ENCODE data around the gene TFAP2A. TPM values are rescaled to one million over a fixed set of nuclear protein-coding genes. Genes with fewer than 3 reads are reported as not detected.

Gene TFAP2A
- polyA plus RNA-seq, 3 donors: not detected

- H3K9ac ChIP-seq (ENCODE audit: insufficient read depth, low read length, poor library complexity, severe bottlenecking): no peak overlapping the region
- H3K36me3 ChIP-seq (replicated peaks in 1 of 2; ENCODE audit: control insufficient read depth in 1 of 2, insufficient read depth in 2 of 2, low read length in 2 of 2): no peaks in the 10 kb centered on the region
- Mint-ChIP-seq H3K27me3 (ENCODE audit: low read depth in 3 of 3) (peaks cover 96 to 99% (median 98%) of the 10 kb centered on the region in 3 donors), H3K9me3 (peaks cover 9 to 59% (median 41%) of the 10 kb centered on the region in 7 donors), H3K4me1 (peaks cover 3% of the 10 kb centered on the region), H3K27ac (no peak overlapping the region), H3K4me3 (peak overlapping the region in 1 of 2 donors; percentile 78), H3K36me3 (peaks cover 0 to 17% of the 10 kb centered on the region in 2 donors)
- WGBS (ENCODE audit: insufficient coverage): 6% methylated on average over 33 of the region's 41 CpGs
- peaks cover 13 to 92% of the 10 kb centered on the region in 2 donors for H3K9me3 ChIP-seq (replicated peaks in 1 of 2; ENCODE audit: control insufficient read depth in 1 of 2, insufficient read depth in 1 of 2, low read length in 2 of 2)
- intact Hi-C loops (cut with micrococcal nuclease): no loop called here
- H3K4me3 ChIP-seq (replicated peaks in 1 of 3; ENCODE audit: low read depth in 2 of 3, low read length in 3 of 3): no peak overlapping the region
- H4K20me1 ChIP-seq (ENCODE audit: insufficient read depth, low read length): no peaks in the 10 kb centered on the region
- no peak for TF ChIP-seq CTCF (IDR thresholded peaks at IDR 0.05)
- no peak for DNase-seq
- H3K4me1 ChIP-seq (ENCODE audit: control insufficient read depth in 1 of 2, insufficient read depth in 2 of 2, low read length in 2 of 2): no peaks in the 10 kb centered on the region
- no peak overlapping the region for H2AFZ ChIP-seq (ENCODE audit: insufficient read depth, low read depth, low read length, poor library complexity, severe bottlenecking)
- H3K79me2 ChIP-seq (ENCODE audit: insufficient read depth, low read length): no peaks in the 10 kb centered on the region
- peaks cover 98 to 100% of the 10 kb centered on the region in 2 donors for H3K27me3 ChIP-seq (ENCODE audit: control insufficient read depth in 2 of 2, insufficient read depth in 2 of 2, low read length in 2 of 2)
- no peak overlapping the region for H3K4me2 ChIP-seq (replicated peaks; ENCODE audit: extremely low read depth, low read length, poor library complexity, severe bottlenecking)
- no peak overlapping the region for H3K27ac ChIP-seq (ENCODE audit: low read depth in 1 of 2, low read length in 2 of 2)
Observed at GRCh38 chr6:10390495-10391298, 24.2 kb downstream of the TFAP2A start.

GRCh38 chr6:10389739-10390494 is 25.0 kb downstream of the TFAP2A start:
- peaks cover 0 to 20% of the 10 kb centered on the region in 2 donors for H3K36me3 Mint-ChIP-seq

More at GRCh38 chr6:10389739-10390494, 25.0 kb downstream of the TFAP2A start:
- peaks cover 9 to 64% (median 49%) of the 10 kb centered on the region in 7 donors for H3K9me3 Mint-ChIP-seq
- no peaks in the 10 kb centered on the region for H3K79me2 ChIP-seq (ENCODE audit: insufficient read depth, low read length)
- H3K27me3 ChIP-seq (ENCODE audit: control insufficient read depth in 2 of 2, insufficient read depth in 2 of 2, low read length in 2 of 2): peaks cover 98 to 100% of the 10 kb centered on the region in 2 donors
- no peaks in the 10 kb centered on the region for H3K4me1 ChIP-seq (ENCODE audit: control insufficient read depth in 1 of 2, insufficient read depth in 2 of 2, low read length in 2 of 2)
- H3K4me3 ChIP-seq (replicated peaks in 1 of 3; ENCODE audit: low read depth in 2 of 3, low read length in 3 of 3): no peak overlapping the region
- peaks cover 16 to 93% of the 10 kb centered on the region in 2 donors for H3K9me3 ChIP-seq (replicated peaks in 1 of 2; ENCODE audit: control insufficient read depth in 1 of 2, insufficient read depth in 1 of 2, low read length in 2 of 2)
- peak overlapping the region in 1 of 2 donors; percentile 78 for H3K4me3 Mint-ChIP-seq
- H3K4me2 ChIP-seq (replicated peaks; ENCODE audit: extremely low read depth, low read length, poor library complexity, severe bottlenecking): no peak overlapping the region
- no peak overlapping the region for H2AFZ ChIP-seq (ENCODE audit: insufficient read depth, low read depth, low read length, poor library complexity, severe bottlenecking)
- H3K4me1 Mint-ChIP-seq: peaks cover 3% of the 10 kb centered on the region
- H3K27ac Mint-ChIP-seq: peak overlapping the region in 1 of 7 donors; percentile 9
- H3K9ac ChIP-seq (ENCODE audit: insufficient read depth, low read length, poor library complexity, severe bottlenecking): no peak overlapping the region
- no peak overlapping the region for H3K27ac ChIP-seq (ENCODE audit: low read depth in 1 of 2, low read length in 2 of 2)
- TF ChIP-seq CTCF (IDR thresholded peaks at IDR 0.05): no peak
- peaks cover 98 to 99% (median 98%) of the 10 kb centered on the region in 3 donors for H3K27me3 Mint-ChIP-seq (ENCODE audit: low read depth in 3 of 3)
- WGBS (ENCODE audit: insufficient coverage): 6% methylated on average over 24 of the region's 47 CpGs
- no peak for DNase-seq
- no peaks in the 10 kb centered on the region for H3K36me3 ChIP-seq (replicated peaks in 1 of 2; ENCODE audit: control insufficient read depth in 1 of 2, insufficient read depth in 2 of 2, low read length in 2 of 2)
- intact Hi-C loops (cut with micrococcal nuclease): no loop called here
- no peaks in the 10 kb centered on the region for H4K20me1 ChIP-seq (ENCODE audit: insufficient read depth, low read length)
